K562 treated with DMSO at 1 percent for 24 hours (cell line): ENCODE data around the gene INSL6. TPM values are rescaled to one million over a fixed set of nuclear protein-coding genes. Genes with fewer than 3 reads are reported as not detected.

Source experiments
- total RNA-seq: library from RNA; unstranded; fragments of 300-600 nt; gene quantifications from 2 replicates; pipeline ENCODE4 v1.2.3, GENCODE V29; 2022; ENCODE audit warnings: low read depth; ENCODE audit not compliant: insufficient read depth

INSL6 gene
- not detected in 2 replicates for total RNA-seq

GRCh38 chr9:5185220-5185840, at the start of gene INSL6:
INSL6 (minus strand) TSS chr9:5185639; CDS start chr9:5185602, 37 bp downstream.

GRCh38 chr9:5231212-5231611, 45.8 kb upstream of the INSL6 start, which contains the start of gene INSL4:
INSL4 (plus strand) TSS chr9:5231419; CDS start chr9:5231524, 105 bp downstream.

Other genes with a start within 250 kb of the INSL6 start
- 5.8 and 6.9 TPM in 2 replicates for gene JAK2, start 200.4 kb downstream of the INSL6 start, total RNA-seq
- gene INSL4, start 45.8 kb upstream of the INSL6 start, total RNA-seq, result not detected in 2 replicates
- gene RLN2, start 119.1 kb upstream of the INSL6 start, total RNA-seq, result not detected in 2 replicates
- not detected in 2 replicates for gene RLN1, start 154.2 kb upstream of the INSL6 start, total RNA-seq